NCI-H187 treated with DMSO at 0.1 percent for 48 hours (cell line): Measurements from ENCODE around the gene DYRK3.

Source experiments
- DNase-seq: peaks from one replicate; lab custom pipeline; 2025; lab: John Stamatoyannopoulos, UW

DYRK3 gene

GRCh38 chr1:206661161-206661820, 26.0 kb downstream of the DYRK3 start:
- DNase-seq: no peak

GRCh38 chr1:206662396-206663092, 27.2 kb downstream of the DYRK3 start:
- no peak for DNase-seq

GRCh38 chr1:206663362-206663761, 28.0 kb downstream of the DYRK3 start:
- no peak for DNase-seq

- peak; percentile 63 for DNase-seq
Measured at GRCh38 chr1:206663832-206664652, 28.7 kb downstream of the DYRK3 start.

GRCh38 chr1:206664740-206665139, 29.4 kb downstream of the DYRK3 start:
- no peak for DNase-seq

- no peak for DNase-seq
Measured at GRCh38 chr1:206666031-206666561, 30.8 kb downstream of the DYRK3 start.

- DNase-seq: no peak
Measured at GRCh38 chr1:206666954-206667665, 31.8 kb downstream of the DYRK3 start.

GRCh38 chr1:206668351-206668750, 33.0 kb downstream of the DYRK3 start:
- no peak for DNase-seq

GRCh38 chr1:206668874-206669410, 33.6 kb downstream of the DYRK3 start:
- no peak for DNase-seq

- peak; percentile 92 for DNase-seq
Measured at GRCh38 chr1:206672011-206672688, 36.8 kb downstream of the DYRK3 start.

- peak; percentile 29 for DNase-seq
Measured at GRCh38 chr1:206672844-206673758, 37.8 kb downstream of the DYRK3 start.

GRCh38 chr1:206674236-206674635, 38.9 kb downstream of the DYRK3 start:
- no peak for DNase-seq

- DNase-seq: no peak
Measured at GRCh38 chr1:206674745-206675175, 39.4 kb downstream of the DYRK3 start.

GRCh38 chr1:206676499-206676898, 41.2 kb downstream of the DYRK3 start:
- no peak for DNase-seq

GRCh38 chr1:206678490-206678889, 43.2 kb downstream of the DYRK3 start:
- DNase-seq: no peak

- no peak for DNase-seq
Measured at GRCh38 chr1:206679738-206680211, 44.4 kb downstream of the DYRK3 start.

- DNase-seq: no peak
Measured at GRCh38 chr1:206680279-206680678, 44.9 kb downstream of the DYRK3 start.

- no peak for DNase-seq
Measured at GRCh38 chr1:206681359-206681758, 46.0 kb downstream of the DYRK3 start.

GRCh38 chr1:206682111-206682510, 46.8 kb downstream of the DYRK3 start:
- no peak for DNase-seq

GRCh38 chr1:206683313-206683712, 48.0 kb downstream of the DYRK3 start:
- DNase-seq: no peak
